Measurements from ENCODE around the gene SLF2.

DNA sequence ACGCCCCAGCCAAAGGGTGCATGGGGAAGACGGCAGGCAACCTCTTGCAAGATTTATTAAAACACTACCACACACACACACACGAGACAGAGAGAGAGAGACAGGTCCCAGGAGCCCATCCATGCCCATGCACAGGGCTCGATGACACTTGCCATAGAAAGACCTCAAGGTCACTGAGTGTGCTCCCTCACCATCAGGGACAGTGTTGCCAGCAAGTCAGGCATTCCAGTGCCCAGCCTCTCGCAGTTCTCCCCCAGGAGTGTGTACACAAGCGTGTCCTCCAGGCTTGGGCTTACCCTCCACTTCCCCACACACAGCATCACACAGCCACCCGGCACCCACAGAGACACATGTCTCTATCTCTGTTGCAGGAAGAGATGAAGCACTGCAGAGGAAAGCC lies 46.8 kb upstream of the SLF2 start:
- TF ChIP-seq YY1 (IDR thresholded peaks at IDR 0.05; ENCODE audit: low read depth) (no peak), EGR1 (IDR thresholded peaks at IDR 0.05) (no peak), FOXM1 (IDR thresholded peaks at IDR 0.05; ENCODE audit: borderline replicate concordance, low read depth) (no peak)
